HG03135 (cell line): ENCODE results near the gene IL1RAPL2.
"Not testable (repeated sequence)": the region's sequence is repeated elsewhere in the genome, so short reads cannot be mapped to it uniquely, and the experiment has no call there.

Experiments used
- ATAC-seq: cut with Tn5 transposase; IDR thresholded peaks from one replicate; pipeline ENCODE4 v1.9.1; 2021; ENCODE audit warnings: mild to moderate bottlenecking, moderate library complexity; ENCODE audit not compliant: unreplicated experiment

Gene IL1RAPL2

GRCh38 chrX:104565791-104566680, at the start of gene IL1RAPL2:
IL1RAPL2 (plus strand) TSS chrX:104566199.
- ATAC-seq, result no peak

GRCh38 chrX:104522386-104522785, 43.6 kb upstream of the IL1RAPL2 start:
- no peak for ATAC-seq

- ATAC-seq, result no peak
These were observed 42.1 kb upstream of the IL1RAPL2 start for GRCh38 chrX:104523858-104524257.

DNA sequence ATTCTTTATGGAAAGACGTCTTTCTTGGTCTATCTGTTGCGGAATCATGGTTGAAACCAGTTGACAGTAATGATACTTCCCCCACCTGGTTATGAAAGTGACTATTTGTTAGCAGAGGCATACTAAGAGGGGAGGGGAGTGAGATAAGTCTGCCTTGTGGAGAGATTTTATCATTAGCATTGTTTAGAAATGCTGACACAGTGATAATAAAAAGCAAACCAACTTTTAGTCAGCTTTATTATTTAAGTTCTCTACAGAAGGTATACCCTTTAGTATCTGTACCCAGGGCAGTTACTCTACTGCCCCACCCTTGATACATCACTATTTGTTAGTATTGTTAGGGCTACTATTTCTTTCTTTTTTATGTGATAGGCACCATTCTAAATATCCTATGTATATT, 26.9 kb upstream of the IL1RAPL2 start:
- ATAC-seq, result no peak

DNA sequence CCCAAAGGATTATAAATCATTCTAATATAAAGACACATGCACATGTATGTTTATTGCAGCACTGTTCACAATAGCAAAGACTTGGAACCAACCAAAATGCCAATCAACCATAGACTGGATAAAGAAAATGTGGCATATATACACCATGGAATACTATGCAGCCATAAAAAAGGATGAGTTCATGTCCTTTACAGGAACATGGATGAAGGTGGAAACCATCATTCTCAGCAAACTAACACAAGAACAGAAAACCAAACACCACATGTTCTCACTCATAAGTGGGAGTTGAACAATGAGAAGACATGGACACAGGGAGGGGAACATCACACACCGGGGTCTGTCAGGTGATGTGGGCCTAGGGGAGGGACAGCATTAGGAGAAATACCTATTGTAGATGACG, 23.6 kb upstream of the IL1RAPL2 start:
- not testable (repeated sequence) for ATAC-seq

GRCh38 chrX:104564335-104564734, 1.7 kb upstream of the IL1RAPL2 start:
- no peak for ATAC-seq

GRCh38 chrX:104564921-104565703, 887 bp upstream of the IL1RAPL2 start:
- no peak for ATAC-seq

GRCh38 chrX:104566681-104567501, 892 bp downstream of the IL1RAPL2 start:
- ATAC-seq, result no peak

- ATAC-seq, result no peak
These were observed 1.5 kb downstream of the IL1RAPL2 start for GRCh38 chrX:104567506-104567905.

DNA sequence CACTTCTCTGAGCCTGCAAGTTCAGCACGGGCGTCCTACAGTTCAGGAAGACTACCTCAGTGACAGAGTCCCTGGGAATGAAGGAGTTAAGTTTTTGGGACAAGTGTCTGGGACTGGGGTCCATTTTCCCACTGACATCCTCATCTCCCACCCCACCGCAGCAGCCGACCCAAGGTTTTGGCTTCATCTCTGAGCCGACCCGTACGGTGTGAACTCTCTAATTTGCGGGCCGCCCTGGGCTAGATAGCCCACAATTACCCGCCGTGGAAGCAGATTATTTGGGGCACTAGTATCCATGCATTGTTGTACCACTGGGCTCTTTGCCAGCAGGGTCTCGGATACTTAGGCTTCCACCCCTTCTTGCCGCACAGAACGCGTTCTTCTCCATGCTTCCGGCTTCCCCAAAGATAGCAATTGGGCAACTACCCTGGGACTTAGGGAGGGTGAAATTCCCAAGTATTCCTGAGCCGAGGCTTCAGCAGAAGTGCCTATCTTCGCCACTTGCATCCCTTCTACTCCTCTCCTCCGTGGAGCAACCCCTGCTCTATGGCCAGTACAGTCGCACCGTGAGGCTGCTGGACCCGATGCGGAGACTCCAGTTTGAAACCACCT, 2.4 kb downstream of the IL1RAPL2 start:
- no peak for ATAC-seq

- no peak for ATAC-seq
These were observed 52.3 kb downstream of the IL1RAPL2 start for GRCh38 chrX:104618106-104618895.

DNA sequence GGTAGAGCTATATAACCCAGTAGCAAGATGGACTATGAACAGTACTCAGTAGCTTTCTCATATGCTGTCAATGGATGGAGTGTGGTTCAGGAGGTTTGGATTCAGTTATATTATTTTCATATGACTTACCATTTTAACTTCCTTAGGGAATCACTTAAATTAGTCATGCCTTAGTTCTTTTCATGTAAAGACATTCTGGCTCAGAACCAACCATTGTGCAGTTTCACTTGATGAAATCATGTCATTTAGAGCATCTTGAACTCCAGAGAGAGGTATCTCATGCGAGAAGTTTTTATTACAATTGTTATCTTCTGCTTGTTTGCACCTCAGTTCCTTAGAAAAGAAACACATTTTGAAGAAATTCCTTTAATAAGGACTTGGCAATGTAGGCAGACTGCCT, 55.8 kb downstream of the IL1RAPL2 start:
- no peak for ATAC-seq

DNA sequence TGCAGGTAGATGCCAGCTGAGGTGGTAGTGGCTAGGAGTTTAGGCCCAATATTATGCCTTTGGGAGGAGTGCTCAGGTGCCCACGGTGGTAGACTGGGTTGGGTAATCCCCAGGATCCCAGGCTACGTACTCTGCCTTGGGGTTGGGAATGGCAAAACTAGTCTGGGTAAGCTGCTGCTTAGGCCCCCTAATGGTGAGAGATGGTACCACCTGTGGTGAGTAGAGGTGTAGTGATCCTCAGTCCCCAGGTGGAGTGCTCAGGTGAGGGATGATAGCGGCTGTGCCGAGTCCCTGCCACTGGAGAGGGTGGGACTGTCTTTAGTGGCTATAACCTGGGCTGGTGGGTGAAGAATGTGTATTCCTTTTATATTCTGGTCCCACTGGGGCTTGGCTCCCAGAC, 75.2 kb downstream of the IL1RAPL2 start:
- ATAC-seq, result no peak

DNA sequence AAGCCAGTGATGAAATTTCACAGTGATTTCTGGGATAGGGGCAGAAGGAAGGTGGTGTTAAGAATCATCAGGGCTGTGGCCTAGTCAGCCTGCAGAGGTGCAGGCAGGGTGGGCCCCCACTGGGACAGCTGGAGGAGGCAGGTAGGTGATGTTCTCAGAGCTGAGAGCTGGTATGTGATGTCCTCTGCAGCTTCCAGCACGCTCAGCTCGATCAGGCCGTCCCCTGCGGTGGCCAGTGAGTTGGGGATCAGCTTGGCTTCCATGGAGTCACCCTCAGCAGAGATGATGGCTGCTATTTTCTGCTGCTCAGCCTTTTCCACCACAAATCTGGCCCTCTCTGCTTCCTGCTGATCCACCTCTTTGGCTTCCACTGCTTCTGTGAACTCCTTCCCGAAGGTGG, 81.1 kb downstream of the IL1RAPL2 start:
- ATAC-seq, result no peak

GRCh38 chrX:104659005-104659744, 93.2 kb downstream of the IL1RAPL2 start:
- no peak for ATAC-seq

DNA sequence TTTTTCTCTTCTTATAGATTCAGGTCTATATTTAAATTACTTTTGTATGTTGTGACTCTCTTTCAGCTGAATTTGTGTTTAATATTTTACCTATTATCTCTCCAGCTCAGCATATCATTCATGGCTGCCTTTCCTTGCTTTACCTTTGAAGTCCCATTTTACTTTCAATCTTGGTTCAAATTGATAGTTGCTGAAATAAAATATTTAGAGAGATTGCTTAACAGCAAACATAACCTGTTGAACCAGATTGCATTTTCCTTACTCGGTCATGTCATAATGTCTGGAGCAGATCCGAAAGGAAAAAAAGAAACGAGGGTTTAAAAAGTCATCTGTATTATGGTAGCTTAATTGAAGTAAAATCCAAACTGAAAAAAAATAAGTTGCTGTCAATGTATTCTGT, 94.1 kb downstream of the IL1RAPL2 start:
- ATAC-seq, result no peak

DNA sequence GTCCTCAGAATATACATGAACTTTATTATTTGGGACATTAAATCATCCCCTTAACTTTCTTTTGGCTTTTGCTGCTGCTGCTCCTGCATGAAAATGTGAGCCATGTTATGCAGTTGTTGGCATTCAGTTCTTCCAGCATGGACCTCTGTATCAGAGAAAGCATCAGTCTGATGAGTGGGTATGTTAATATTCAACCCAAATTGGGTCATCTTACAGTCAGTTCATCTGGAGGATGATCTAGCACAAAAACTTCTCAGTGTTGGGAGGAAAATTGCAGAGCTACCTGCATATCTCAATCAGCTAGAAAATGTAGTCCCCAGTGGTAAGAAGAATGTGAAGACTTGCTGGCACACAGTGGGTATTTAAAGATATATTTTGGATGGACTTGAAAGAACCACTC, 96.7 kb downstream of the IL1RAPL2 start:
- ATAC-seq, result no peak

DNA sequence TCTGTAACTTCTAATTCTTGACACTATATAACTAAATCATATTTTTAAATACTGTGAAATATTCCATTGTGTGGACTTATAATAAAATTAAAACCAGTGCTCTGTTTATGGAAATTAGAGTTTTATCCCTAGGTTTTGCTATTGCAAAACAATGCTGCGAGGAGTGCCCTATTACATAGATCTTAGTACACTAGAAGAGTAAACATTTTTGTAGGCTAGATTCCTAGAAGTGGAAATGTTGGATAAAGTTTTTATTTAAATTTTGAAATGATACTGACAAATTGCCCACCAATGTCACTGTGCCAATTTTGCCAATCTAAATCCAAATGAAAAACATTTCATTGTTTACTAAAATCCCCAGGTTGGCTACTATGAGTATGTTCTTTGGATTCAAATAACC, 99.7 kb downstream of the IL1RAPL2 start:
- no peak for ATAC-seq

- ATAC-seq, result no peak
These were observed 102.6 kb downstream of the IL1RAPL2 start for GRCh38 chrX:104668550-104668949.
